Caco-2 (cell line): Measurements from ENCODE around the gene SEPTIN2. TPM values are rescaled to one million over a fixed set of nuclear protein-coding genes. Genes with fewer than 3 reads are reported as not detected.

Experiments
- BruUV-seq: library from RNA; stranded (reverse); fragments of 400-500 nt; replicated peaks from 2 replicates; lab custom pipeline; 2021; lab: Mats Ljungman, UMichigan
- CTCF ChIA-PET: fragments of 300-600 bp; sonication (Branson Sonifier 250); formaldehyde crosslinking; loops from one replicate; lab custom pipeline; 2022; ENCODE audit warnings: antibody characterized with exemption; lab: Charles Lee
- POLR2A ChIA-PET: fragments of 300-600 bp; sonication (Branson Sonifier 250); formaldehyde crosslinking; loops from one replicate; lab custom pipeline; 2022; ENCODE audit warnings: antibody characterized with exemption; lab: Charles Lee
- DNase-seq, 2 experiments: peaks; one replicate each; pipeline versions ENCODE4 v3.0.0 to v3.0.0-alpha.2; 2020 to 2022
- H3K27me3 ChIP-seq: replicated peaks from 2 replicates; pipeline ENCODE4 v1.6.0; 2011; ENCODE audit warnings: low read length; ENCODE audit not compliant: control insufficient read depth, insufficient read depth
- H3K36me3 ChIP-seq: 2 replicates; pipeline ENCODE4 v1.5.1; 2011; ENCODE audit warnings: low read length; ENCODE audit not compliant: control insufficient read depth, insufficient read depth
- H3K4me1 ChIP-seq: fragments of 250-450 bp; sonication (Bioruptor Pico); 2 replicates; pipeline ENCODE4 v1.5.1; 2020; ENCODE audit warnings: mild to moderate bottlenecking
- H3K4me3 ChIP-seq: 2 replicates; pipeline ENCODE4 v1.5.1; 2011; ENCODE audit warnings: low read depth, mild to moderate bottlenecking, control low read depth, low read length
- H3K9me3 ChIP-seq: fragments of 250-450 bp; sonication (Bioruptor Pico); 2 replicates; pipeline ENCODE4 v1.5.1; 2020; ENCODE audit warnings: mild to moderate bottlenecking, moderate library complexity
- H3K27ac Mint-ChIP-seq: one replicate; pipeline ENCODE4 v1.8.0; 2022; ENCODE audit warnings: mixed read lengths; ENCODE audit not compliant: unreplicated experiment
- H3K27me3 Mint-ChIP-seq: one replicate; pipeline ENCODE4 v1.8.0; 2022; ENCODE audit warnings: mixed read lengths; ENCODE audit not compliant: insufficient read depth, unreplicated experiment
- H3K36me3 Mint-ChIP-seq: one replicate; pipeline ENCODE4 v1.8.0; 2022; ENCODE audit warnings: mild to moderate bottlenecking, mixed read lengths; ENCODE audit not compliant: insufficient read depth, unreplicated experiment
- H3K4me1 Mint-ChIP-seq: one replicate; pipeline ENCODE4 v1.8.0; 2022; ENCODE audit warnings: low read depth, mixed read lengths; ENCODE audit not compliant: unreplicated experiment
- H3K4me3 Mint-ChIP-seq: one replicate; pipeline ENCODE4 v1.8.0; 2022; ENCODE audit warnings: mild to moderate bottlenecking, moderate library complexity, mixed read lengths; ENCODE audit not compliant: unreplicated experiment
- H3K9me3 Mint-ChIP-seq: one replicate; pipeline ENCODE4 v1.8.0; 2022; ENCODE audit warnings: mixed read lengths; ENCODE audit not compliant: unreplicated experiment
- intact Hi-C: fragments of 100-400 bp; cut with micrococcal nuclease; formaldehyde crosslinking; loops from one replicate; pipeline ENCODE4 v1.10.0; 2022; ENCODE audit not compliant: unreplicated experiment
- total RNA-seq: library from RNA; stranded (reverse); gene quantifications from 2 replicates; pipeline ENCODE4 v1.2.3, GENCODE V29; 2022
- TF ChIP-seq, protein P1 (sequence below), 2 experiments: fragments of 200-600 bp in 1 of 2; IDR thresholded peaks; 1 replicate in 1 of 2; 2 replicates in 1 of 2; pipeline versions ENCODE4 v1.5.1 to v1.8.0; 2011 to 2022; ENCODE audit warnings: antibody characterized with exemption in 1 of 2, control low read depth in 1 of 2, inconsistent platforms in 1 of 2, low read depth in 1 of 2, low read length in 1 of 2, mild to moderate bottlenecking in 1 of 2, moderate library complexity in 1 of 2; ENCODE audit not compliant: insufficient read depth in 1 of 2, severe bottlenecking in 1 of 2, unreplicated experiment in 1 of 2

Gene SEPTIN2
- total RNA-seq, 1 experiment from 2014 or later, result 209 TPM

DNA sequence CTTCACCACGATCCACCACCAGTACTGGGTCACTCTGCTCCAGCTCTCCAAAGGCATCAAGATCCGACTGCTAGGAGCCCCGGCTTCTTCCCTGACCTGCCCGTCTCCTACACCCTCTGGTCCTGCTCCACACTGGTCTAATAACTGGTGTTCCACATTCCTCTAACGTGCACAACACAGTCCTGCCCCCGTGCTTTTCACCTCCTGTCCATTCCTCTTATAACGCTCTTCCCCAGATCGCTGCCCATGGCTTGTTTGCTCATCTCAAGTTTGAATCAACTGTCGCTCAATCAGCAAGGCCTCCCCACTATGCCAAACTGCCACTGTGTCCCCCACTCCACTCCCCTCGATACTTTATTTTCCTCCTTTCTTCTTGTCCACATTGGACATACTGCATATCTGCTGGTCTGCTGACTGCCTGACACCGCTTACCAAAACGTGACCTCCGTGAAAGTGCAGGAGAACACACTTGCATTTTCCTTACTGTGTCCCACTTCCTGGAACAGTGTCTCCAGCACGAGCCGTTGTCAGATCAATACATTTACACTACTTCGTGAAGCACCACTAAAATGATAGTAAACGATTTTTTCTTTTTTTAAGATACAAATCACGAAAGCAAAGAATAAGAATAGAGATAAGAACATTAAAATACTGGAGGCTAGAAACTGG, 6.8 kb upstream of the SEPTIN2 start:
- Mint-ChIP-seq H3K27me3 (no peaks in the 10 kb centered on the region), H3K4me3 (no peak overlapping the region), H3K36me3 (peaks cover 24% of the 10 kb centered on the region), H3K4me1 (peaks cover 30% of the 10 kb centered on the region), H3K9me3 (no peaks in the 10 kb centered on the region), H3K27ac (no peak overlapping the region)
- Histone ChIP-seq H3K4me1 (peaks cover 15% of the 10 kb centered on the region; the same call in 1 of the 2 replicates), H3K9me3 (no peaks in the 10 kb centered on the region), H3K36me3 (no peaks in the 10 kb centered on the region), H3K4me3 (no peak overlapping the region), H3K27me3 (no peaks in the 10 kb centered on the region)
- BruUV-seq, result no TSS peak
- TF ChIP-seq, protein P1, sequence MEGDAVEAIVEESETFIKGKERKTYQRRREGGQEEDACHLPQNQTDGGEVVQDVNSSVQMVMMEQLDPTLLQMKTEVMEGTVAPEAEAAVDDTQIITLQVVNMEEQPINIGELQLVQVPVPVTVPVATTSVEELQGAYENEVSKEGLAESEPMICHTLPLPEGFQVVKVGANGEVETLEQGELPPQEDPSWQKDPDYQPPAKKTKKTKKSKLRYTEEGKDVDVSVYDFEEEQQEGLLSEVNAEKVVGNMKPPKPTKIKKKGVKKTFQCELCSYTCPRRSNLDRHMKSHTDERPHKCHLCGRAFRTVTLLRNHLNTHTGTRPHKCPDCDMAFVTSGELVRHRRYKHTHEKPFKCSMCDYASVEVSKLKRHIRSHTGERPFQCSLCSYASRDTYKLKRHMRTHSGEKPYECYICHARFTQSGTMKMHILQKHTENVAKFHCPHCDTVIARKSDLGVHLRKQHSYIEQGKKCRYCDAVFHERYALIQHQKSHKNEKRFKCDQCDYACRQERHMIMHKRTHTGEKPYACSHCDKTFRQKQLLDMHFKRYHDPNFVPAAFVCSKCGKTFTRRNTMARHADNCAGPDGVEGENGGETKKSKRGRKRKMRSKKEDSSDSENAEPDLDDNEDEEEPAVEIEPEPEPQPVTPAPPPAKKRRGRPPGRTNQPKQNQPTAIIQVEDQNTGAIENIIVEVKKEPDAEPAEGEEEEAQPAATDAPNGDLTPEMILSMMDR (IDR thresholded peaks at IDR 0.05; ENCODE audit: insufficient read depth in 1 of 2, low read depth in 1 of 2, low read length in 1 of 2, severe bottlenecking in 1 of 2, unreplicated experiment in 1 of 2), result no peak
- DNase-seq, result no peak
- POLR2A ChIA-PET, result no interaction called here
- intact Hi-C loops, result no loop called here
- CTCF ChIA-PET, result no interaction called here

DNA sequence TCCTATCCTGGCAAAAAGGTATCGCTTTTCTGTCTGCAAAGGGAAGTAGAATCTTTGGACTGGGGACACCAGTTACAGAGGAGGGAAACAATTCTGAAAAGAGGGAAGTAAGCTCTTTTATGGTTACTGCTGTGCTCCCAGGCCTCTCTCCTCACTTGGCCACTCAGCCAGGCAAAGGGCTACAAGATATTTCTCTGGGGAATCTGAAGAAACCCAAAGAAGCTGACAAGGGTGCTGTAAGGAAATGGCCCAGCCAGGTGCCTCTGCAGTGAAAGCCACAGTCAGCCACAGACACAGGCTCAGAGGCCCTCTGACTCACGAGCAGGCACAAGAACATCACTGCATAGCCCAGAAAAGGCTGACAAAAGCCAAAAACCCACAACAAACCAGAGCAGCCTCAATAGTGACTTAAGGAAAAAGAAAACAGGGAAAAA, 6.0 kb upstream of the SEPTIN2 start:
- no peaks in the 10 kb centered on the region for H3K27me3 ChIP-seq
- ChIA-PET CTCF (no interaction called here), POLR2A (no interaction called here)
- intact Hi-C loops, result no loop called here
- BruUV-seq, result no TSS peak
- Mint-ChIP-seq H3K27ac (no peak overlapping the region), H3K9me3 (no peaks in the 10 kb centered on the region), H3K36me3 (peaks cover 24% of the 10 kb centered on the region), H3K4me1 (peaks cover 30% of the 10 kb centered on the region), H3K27me3 (no peaks in the 10 kb centered on the region), H3K4me3 (no peak overlapping the region)
- DNase-seq, result no peak
- H3K4me3 ChIP-seq, result no peak overlapping the region
- no peaks in the 10 kb centered on the region for H3K9me3 ChIP-seq
- TF ChIP-seq, protein P1 (IDR thresholded peaks at IDR 0.05; ENCODE audit: insufficient read depth in 1 of 2, low read depth in 1 of 2, low read length in 1 of 2, severe bottlenecking in 1 of 2, unreplicated experiment in 1 of 2), result no peak
- no peaks in the 10 kb centered on the region for H3K36me3 ChIP-seq
- peaks cover 18% of the 10 kb centered on the region; the same call in 1 of the 2 replicates for H3K4me1 ChIP-seq

DNA sequence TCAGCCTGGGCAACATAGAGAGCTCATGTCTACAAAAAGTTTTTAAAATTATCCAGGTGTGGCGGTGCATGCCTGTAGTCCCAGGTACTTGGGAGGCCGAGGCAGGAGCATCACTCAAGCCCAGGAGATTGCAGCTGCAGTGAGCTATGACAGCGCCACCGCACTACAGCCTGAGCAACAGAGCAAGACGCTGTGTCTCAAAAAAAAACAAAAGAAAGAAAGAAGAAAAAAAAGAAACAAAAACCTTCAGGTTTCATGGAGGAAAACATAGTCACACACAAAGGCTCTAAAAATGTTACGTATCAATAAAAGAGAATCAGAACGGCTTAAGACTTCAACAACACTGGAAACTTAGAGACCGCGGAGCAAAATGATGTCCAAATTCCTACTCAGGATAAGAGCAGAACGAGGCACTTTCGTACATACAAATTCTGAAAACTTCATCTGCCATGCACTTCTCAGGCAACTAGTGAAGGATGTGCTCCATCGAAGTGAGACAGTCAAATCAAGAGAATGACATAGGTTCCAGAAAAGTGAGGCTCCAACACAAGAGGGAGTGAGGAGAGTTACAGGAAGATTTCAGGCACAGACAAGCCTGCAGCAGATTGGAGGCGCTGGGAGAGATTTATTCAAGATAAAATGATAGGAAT, 4.7 kb upstream of the SEPTIN2 start:
- Histone ChIP-seq H3K36me3 (no peaks in the 10 kb centered on the region), H3K27me3 (no peaks in the 10 kb centered on the region), H3K9me3 (no peaks in the 10 kb centered on the region), H3K4me1 (peaks cover 18% of the 10 kb centered on the region; the same call in 1 of the 2 replicates), H3K4me3 (no peak overlapping the region)
- Mint-ChIP-seq H3K36me3 (peaks cover 35% of the 10 kb centered on the region), H3K27ac (no peak overlapping the region), H3K4me3 (no peak overlapping the region), H3K27me3 (no peaks in the 10 kb centered on the region), H3K4me1 (peaks cover 30% of the 10 kb centered on the region), H3K9me3 (no peaks in the 10 kb centered on the region)
- no TSS peak for BruUV-seq
- intact Hi-C loops, result no loop called here
- TF ChIP-seq, protein P1 (IDR thresholded peaks at IDR 0.05; ENCODE audit: insufficient read depth in 1 of 2, low read depth in 1 of 2, low read length in 1 of 2, severe bottlenecking in 1 of 2, unreplicated experiment in 1 of 2), result no peak
- DNase-seq, result no peak
- ChIA-PET POLR2A (no interaction called here), CTCF (no interaction called here)
